ENCODE results near the gene PKP1.

DNA sequence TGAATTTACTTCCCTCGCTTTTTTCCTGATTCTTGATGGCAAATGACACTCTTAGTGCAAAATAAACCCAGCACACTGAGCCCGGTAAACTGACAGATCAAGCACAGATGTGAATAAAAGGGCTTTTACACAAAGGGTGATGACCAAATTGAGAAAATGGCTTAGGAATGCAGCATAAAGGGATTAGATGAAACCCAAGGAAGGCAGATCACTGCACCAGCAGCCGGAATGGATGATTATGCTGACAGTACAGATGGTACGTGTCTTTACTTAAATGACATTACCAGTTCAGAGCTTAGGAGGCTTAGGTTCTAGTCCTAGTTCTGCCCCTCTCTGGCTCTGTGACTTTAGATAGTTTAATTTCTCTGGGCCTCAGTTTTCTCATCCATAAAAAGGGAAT lies 12.0 kb downstream of the PKP1 start:
- TF ChIP-seq, protein P1, sequence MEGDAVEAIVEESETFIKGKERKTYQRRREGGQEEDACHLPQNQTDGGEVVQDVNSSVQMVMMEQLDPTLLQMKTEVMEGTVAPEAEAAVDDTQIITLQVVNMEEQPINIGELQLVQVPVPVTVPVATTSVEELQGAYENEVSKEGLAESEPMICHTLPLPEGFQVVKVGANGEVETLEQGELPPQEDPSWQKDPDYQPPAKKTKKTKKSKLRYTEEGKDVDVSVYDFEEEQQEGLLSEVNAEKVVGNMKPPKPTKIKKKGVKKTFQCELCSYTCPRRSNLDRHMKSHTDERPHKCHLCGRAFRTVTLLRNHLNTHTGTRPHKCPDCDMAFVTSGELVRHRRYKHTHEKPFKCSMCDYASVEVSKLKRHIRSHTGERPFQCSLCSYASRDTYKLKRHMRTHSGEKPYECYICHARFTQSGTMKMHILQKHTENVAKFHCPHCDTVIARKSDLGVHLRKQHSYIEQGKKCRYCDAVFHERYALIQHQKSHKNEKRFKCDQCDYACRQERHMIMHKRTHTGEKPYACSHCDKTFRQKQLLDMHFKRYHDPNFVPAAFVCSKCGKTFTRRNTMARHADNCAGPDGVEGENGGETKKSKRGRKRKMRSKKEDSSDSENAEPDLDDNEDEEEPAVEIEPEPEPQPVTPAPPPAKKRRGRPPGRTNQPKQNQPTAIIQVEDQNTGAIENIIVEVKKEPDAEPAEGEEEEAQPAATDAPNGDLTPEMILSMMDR (conservative IDR thresholded peaks at IDR 0.05) = no peak
- no peak for TF ChIP-seq ZFX (IDR thresholded peaks at IDR 0.05)

Measured in C4-2B (cell line).